Endothelial cell (in vitro differentiated cells): ENCODE results near the gene ARHGAP26. TPM values are rescaled to one million over a fixed set of nuclear protein-coding genes. Genes with fewer than 3 reads are reported as not detected.
"Not testable (repeated sequence)": the region's sequence is repeated elsewhere in the genome, so short reads cannot be mapped to it uniquely, and the experiment has no call there.

Experiments
- DNase-seq: peaks from one replicate; pipeline ENCODE4 v3.0.0; 2021; ENCODE audit warnings: low spot score
- H3K27ac Mint-ChIP-seq: one replicate; pipeline ENCODE4 v1.8.0; 2021; ENCODE audit warnings: mixed read lengths, inconsistent platforms; ENCODE audit not compliant: unreplicated experiment
- H3K27me3 Mint-ChIP-seq: one replicate; pipeline ENCODE4 v1.8.0; 2021; ENCODE audit warnings: mild to moderate bottlenecking, moderate library complexity, mixed read lengths, inconsistent platforms; ENCODE audit not compliant: unreplicated experiment
- H3K36me3 Mint-ChIP-seq: one replicate; pipeline ENCODE4 v1.8.0; 2021; ENCODE audit warnings: mild to moderate bottlenecking, low read depth, mixed read lengths, inconsistent platforms; ENCODE audit not compliant: unreplicated experiment
- H3K4me1 Mint-ChIP-seq: one replicate; pipeline ENCODE4 v1.8.0; 2021; ENCODE audit warnings: mild to moderate bottlenecking, mixed read lengths, inconsistent platforms; ENCODE audit not compliant: unreplicated experiment
- H3K4me3 Mint-ChIP-seq: one replicate; pipeline ENCODE4 v1.8.0; 2021; ENCODE audit warnings: mild to moderate bottlenecking, mixed read lengths, inconsistent platforms; ENCODE audit not compliant: unreplicated experiment
- H3K9me3 Mint-ChIP-seq: one replicate; pipeline ENCODE4 v1.8.0; 2021; ENCODE audit warnings: mixed read lengths, inconsistent platforms; ENCODE audit not compliant: unreplicated experiment
- CTCF ChIP-seq: fragments of 200-600 bp; sonication (generic); IDR thresholded peaks from one replicate; pipeline ENCODE4 v1.5.0; 2021; ENCODE audit warnings: antibody characterized with exemption; ENCODE audit not compliant: unreplicated experiment
- total RNA-seq: library from RNA; stranded (reverse); fragmentation: NEBNext Ultra II Directional; extraction: Animal tissue kit (Norgen Biotek cat#: 25700); gene quantifications from one replicate; pipeline ENCODE4 v1.2.1, GENCODE V29; 2021; ENCODE audit not compliant: unreplicated experiment

Gene ARHGAP26
- total RNA-seq, 1 donor from 2014 or later, result 81.5 TPM

- Mint-ChIP-seq H3K27me3 (peaks cover 13% of the 10 kb centered on the region), H3K4me3 (no peak overlapping the region), H3K9me3 (no peaks in the 10 kb centered on the region), H3K4me1 (peaks cover 59% of the 10 kb centered on the region), H3K27ac (peak overlapping the region; percentile 86), H3K36me3 (no peaks in the 10 kb centered on the region)
- no peak for DNase-seq
- no peak for TF ChIP-seq CTCF
Observed at GRCh38 chr5:142981475-142981874, 211.3 kb downstream of the ARHGAP26 start.

- H3K4me1 Mint-ChIP-seq, result peaks cover 59% of the 10 kb centered on the region
Observed at GRCh38 chr5:142981886-142982820, 212.0 kb downstream of the ARHGAP26 start.

GRCh38 chr5:142982821-142983200 lies 212.6 kb downstream of the ARHGAP26 start:
- no peak for DNase-seq
- H3K9me3 Mint-ChIP-seq, result no peaks in the 10 kb centered on the region
- H3K27me3 Mint-ChIP-seq, result peaks cover 13% of the 10 kb centered on the region
- H3K4me3 Mint-ChIP-seq, result no peak overlapping the region
- H3K4me1 Mint-ChIP-seq, result peaks cover 55% of the 10 kb centered on the region
- H3K27ac Mint-ChIP-seq, result peak overlapping the region; percentile 86
- H3K36me3 Mint-ChIP-seq, result peaks cover 4% of the 10 kb centered on the region
- no peak for TF ChIP-seq CTCF

More at GRCh38 chr5:142981886-142982820, 212.0 kb downstream of the ARHGAP26 start:
- peaks cover 13% of the 10 kb centered on the region for H3K27me3 Mint-ChIP-seq
- H3K4me3 Mint-ChIP-seq, result no peak overlapping the region
- DNase-seq, result no peak
- peak overlapping the region; percentile 86 for H3K27ac Mint-ChIP-seq
- no peak for TF ChIP-seq CTCF
- peaks cover 4% of the 10 kb centered on the region for H3K36me3 Mint-ChIP-seq
- no peaks in the 10 kb centered on the region for H3K9me3 Mint-ChIP-seq

GRCh38 chr5:142984011-142984410 lies 213.8 kb downstream of the ARHGAP26 start:
- DNase-seq, result no peak
- H3K36me3 Mint-ChIP-seq, result peaks cover 11% of the 10 kb centered on the region
- peak overlapping the region; percentile 43 for H3K4me3 Mint-ChIP-seq
- TF ChIP-seq CTCF, result no peak
- H3K9me3 Mint-ChIP-seq, result no peaks in the 10 kb centered on the region
- peaks cover 55% of the 10 kb centered on the region for H3K4me1 Mint-ChIP-seq
- H3K27ac Mint-ChIP-seq, result peak overlapping the region; percentile 95
- H3K27me3 Mint-ChIP-seq, result peaks cover 8% of the 10 kb centered on the region

- TF ChIP-seq CTCF, result no peak
- no peak overlapping the region for H3K4me3 Mint-ChIP-seq
- peaks cover 50% of the 10 kb centered on the region for H3K4me1 Mint-ChIP-seq
- no peaks in the 10 kb centered on the region for H3K9me3 Mint-ChIP-seq
- H3K27me3 Mint-ChIP-seq, result peaks cover 8% of the 10 kb centered on the region
- peak overlapping the region; percentile 95 for H3K27ac Mint-ChIP-seq
- no peak for DNase-seq
- peaks cover 15% of the 10 kb centered on the region for H3K36me3 Mint-ChIP-seq
Observed at GRCh38 chr5:142984525-142984924, 214.3 kb downstream of the ARHGAP26 start.

GRCh38 chr5:142989270-142989669 lies 219.1 kb downstream of the ARHGAP26 start:
- H3K9me3 Mint-ChIP-seq, H3K4me1 Mint-ChIP-seq, DNase-seq, H3K27me3 Mint-ChIP-seq, H3K4me3 Mint-ChIP-seq, H3K27ac Mint-ChIP-seq: not testable (repeated sequence)
- peaks cover 36% of the 10 kb centered on the region for H3K36me3 Mint-ChIP-seq

- DNase-seq, H3K9me3 Mint-ChIP-seq, H3K4me3 Mint-ChIP-seq, H3K27me3 Mint-ChIP-seq, H3K27ac Mint-ChIP-seq, H3K4me1 Mint-ChIP-seq: not testable (repeated sequence)
- H3K36me3 Mint-ChIP-seq, result peaks cover 38% of the 10 kb centered on the region
Observed at GRCh38 chr5:142990073-142990472, 219.9 kb downstream of the ARHGAP26 start.
